ENCODE results near the gene VPS41. TPM values are rescaled to one million over a fixed set of nuclear protein-coding genes. Genes with fewer than 3 reads are reported as not detected.

Gene VPS41
- total RNA-seq, 2 donors from 2014 or later: 15.6 to 18.1 TPM

DNA sequence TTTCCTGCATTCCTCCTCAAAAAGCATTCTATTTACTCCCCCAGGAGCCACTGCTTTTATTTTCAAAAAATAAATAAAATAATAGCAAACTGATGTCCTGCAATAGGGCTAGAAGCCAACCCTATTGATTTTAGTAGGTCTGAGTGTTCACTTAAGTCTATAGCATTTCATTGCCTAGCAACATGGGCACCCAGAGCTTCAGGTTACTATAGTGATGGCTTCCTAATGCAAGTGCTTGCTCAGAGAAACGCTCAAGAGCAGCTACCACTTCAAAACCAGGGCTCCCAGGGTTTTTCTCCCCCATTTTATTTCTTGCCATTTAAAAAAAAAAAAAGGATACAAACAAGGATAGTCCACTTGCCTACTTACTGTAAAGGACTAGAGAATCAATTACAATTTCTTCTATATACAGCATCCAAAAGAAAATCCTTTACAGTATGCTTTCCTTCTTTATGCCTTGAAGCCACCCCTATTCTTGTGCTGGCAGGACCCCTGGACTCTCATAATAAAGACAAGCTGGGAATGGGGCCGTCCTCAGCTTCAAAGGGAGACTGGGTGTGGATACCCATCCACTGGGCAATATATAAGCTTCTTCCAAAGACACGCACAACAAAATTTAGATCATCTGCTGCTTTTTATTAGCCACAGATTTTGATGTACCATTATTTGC lies 133.3 kb downstream of the VPS41 start:
- DNase-seq (ENCODE audit: low spot score): no peak
- Histone ChIP-seq H3K36me3 (no peaks in the 10 kb centered on the region), H3K4me1 (no peaks in the 10 kb centered on the region), H3K27ac (no peak overlapping the region), H3K4me3 (no peak overlapping the region), H3K9me3 (no peaks in the 10 kb centered on the region), H3K27me3 (no peaks in the 10 kb centered on the region)
- TF ChIP-seq, protein P1, sequence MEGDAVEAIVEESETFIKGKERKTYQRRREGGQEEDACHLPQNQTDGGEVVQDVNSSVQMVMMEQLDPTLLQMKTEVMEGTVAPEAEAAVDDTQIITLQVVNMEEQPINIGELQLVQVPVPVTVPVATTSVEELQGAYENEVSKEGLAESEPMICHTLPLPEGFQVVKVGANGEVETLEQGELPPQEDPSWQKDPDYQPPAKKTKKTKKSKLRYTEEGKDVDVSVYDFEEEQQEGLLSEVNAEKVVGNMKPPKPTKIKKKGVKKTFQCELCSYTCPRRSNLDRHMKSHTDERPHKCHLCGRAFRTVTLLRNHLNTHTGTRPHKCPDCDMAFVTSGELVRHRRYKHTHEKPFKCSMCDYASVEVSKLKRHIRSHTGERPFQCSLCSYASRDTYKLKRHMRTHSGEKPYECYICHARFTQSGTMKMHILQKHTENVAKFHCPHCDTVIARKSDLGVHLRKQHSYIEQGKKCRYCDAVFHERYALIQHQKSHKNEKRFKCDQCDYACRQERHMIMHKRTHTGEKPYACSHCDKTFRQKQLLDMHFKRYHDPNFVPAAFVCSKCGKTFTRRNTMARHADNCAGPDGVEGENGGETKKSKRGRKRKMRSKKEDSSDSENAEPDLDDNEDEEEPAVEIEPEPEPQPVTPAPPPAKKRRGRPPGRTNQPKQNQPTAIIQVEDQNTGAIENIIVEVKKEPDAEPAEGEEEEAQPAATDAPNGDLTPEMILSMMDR (IDR thresholded peaks at IDR 0.05): no peak

DNA sequence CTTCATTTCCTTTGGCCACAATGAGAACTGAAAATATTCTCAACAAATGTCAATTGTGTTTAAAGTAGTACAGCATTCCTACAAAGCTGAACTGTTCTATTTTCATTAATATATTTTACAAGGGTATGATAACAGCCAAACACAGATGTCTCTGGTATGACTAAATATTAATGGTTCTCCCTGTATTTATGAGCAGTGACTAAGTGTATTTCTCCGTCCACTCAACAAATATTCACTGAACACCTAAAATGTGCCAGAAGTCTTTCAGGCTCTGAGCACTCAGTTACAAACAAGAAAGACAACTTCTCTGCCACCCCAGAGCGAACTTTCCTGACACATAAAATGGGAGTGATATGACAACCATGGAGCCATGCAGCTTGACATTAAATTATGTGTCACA lies 135.6 kb downstream of the VPS41 start:
- TF ChIP-seq, protein P1 (IDR thresholded peaks at IDR 0.05): no peak
- Histone ChIP-seq H3K36me3 (no peaks in the 10 kb centered on the region), H3K27me3 (no peaks in the 10 kb centered on the region), H3K9me3 (no peaks in the 10 kb centered on the region), H3K4me1 (no peaks in the 10 kb centered on the region), H3K27ac (no peak overlapping the region), H3K4me3 (no peak overlapping the region)
- DNase-seq (ENCODE audit: low spot score): no peak

DNA sequence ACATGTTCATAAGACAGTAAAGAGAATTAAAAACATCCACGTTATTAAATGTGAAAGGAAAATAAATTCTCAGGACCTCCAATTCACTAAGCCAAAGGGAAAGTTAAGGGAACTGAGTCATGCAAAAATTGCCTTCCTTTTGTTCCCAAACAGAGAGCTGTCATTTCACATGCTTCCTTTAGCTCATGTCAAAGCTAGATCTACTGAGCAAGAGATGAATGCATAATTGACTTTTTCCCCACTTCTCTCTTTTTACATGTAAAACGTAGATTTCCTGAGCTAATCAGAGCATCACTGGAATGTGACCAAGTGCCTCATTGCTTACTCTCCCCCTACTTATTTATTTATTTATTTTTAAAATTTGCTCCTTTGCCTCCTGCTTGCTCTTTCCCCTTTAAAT lies 148.8 kb downstream of the VPS41 start:
- Histone ChIP-seq H3K9me3 (no peaks in the 10 kb centered on the region), H3K27me3 (no peaks in the 10 kb centered on the region), H3K36me3 (peaks cover 21% of the 10 kb centered on the region), H3K4me1 (no peaks in the 10 kb centered on the region), H3K4me3 (no peak overlapping the region), H3K27ac (no peak overlapping the region)
- TF ChIP-seq, protein P1 (IDR thresholded peaks at IDR 0.05): no peak
- no peak for DNase-seq (ENCODE audit: low spot score)

DNA sequence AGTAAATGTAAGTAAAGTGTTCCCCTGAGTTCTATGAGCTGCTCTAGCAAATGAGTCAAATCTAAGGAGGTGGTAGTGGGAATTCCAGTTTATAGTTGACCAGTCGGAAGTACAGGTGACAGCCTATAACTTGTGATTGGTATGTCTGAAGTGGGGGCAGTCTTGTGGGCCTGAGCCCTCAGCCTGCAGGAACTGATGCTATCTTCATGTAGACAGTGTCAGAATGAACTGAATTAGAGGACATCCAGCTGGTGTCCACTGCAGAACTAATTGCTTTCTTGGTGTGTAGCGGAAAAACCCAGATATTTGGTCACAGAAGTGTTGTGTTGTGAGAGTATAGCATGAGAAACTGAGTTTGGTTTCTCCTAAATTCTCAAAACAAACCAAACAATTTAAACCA lies 150.0 kb downstream of the VPS41 start:
- Histone ChIP-seq H3K4me1 (no peaks in the 10 kb centered on the region), H3K27ac (no peak overlapping the region), H3K4me3 (no peak overlapping the region), H3K9me3 (no peaks in the 10 kb centered on the region), H3K27me3 (no peaks in the 10 kb centered on the region), H3K36me3 (peaks cover 20% of the 10 kb centered on the region)
- no peak for DNase-seq (ENCODE audit: low spot score)
- TF ChIP-seq, protein P1 (IDR thresholded peaks at IDR 0.05): no peak

DNA sequence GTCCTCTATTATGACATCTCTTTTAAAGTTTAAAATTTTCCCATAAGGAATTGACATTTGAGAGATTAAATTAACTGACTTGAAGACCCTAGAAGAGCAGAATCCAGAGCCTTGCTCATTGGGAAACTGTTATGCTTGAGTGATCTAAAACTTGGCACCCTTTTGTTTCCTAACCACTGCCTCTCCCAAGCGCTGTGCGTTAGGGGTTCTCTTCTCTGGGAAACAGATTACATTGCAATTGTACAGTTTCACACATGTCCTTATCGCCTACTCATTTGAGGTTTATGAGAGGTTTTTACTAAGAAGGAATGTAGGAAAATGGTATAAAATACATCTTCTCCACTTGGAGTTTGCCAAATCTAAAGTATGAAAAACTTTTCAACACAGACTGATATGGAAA lies 151.1 kb downstream of the VPS41 start:
- TF ChIP-seq, protein P1 (IDR thresholded peaks at IDR 0.05): no peak
- H3K9me3 ChIP-seq: no peaks in the 10 kb centered on the region
- H3K4me1 ChIP-seq: no peaks in the 10 kb centered on the region
- no peak overlapping the region for H3K27ac ChIP-seq
- peaks cover 9% of the 10 kb centered on the region for H3K36me3 ChIP-seq
- DNase-seq (ENCODE audit: low spot score): no peak
- no peak overlapping the region for H3K4me3 ChIP-seq
- no peaks in the 10 kb centered on the region for H3K27me3 ChIP-seq

DNA sequence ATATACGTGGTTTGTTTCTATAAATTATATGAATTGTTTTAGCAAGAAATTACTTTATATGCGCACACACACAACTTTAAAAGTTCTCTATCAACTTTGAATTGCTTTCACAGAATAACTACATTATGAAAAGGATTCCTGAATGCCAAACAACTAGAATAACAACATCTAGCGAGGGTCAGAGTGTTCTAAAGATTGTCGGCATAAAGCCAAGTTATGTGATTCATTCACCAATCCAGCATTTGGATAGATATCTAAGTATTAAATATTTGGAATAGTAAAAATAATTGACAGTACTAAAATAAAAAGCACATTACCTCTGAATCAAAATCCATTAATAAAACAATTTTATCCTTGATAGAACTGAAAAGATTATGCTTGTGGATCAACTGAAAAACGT lies 152.5 kb downstream of the VPS41 start:
- H3K9me3 ChIP-seq: no peaks in the 10 kb centered on the region
- H3K4me1 ChIP-seq: no peaks in the 10 kb centered on the region
- H3K27me3 ChIP-seq: no peaks in the 10 kb centered on the region
- TF ChIP-seq, protein P1 (IDR thresholded peaks at IDR 0.05): no peak
- H3K36me3 ChIP-seq: peaks cover 3% of the 10 kb centered on the region
- DNase-seq (ENCODE audit: low spot score): no peak
- H3K4me3 ChIP-seq: no peak overlapping the region
- no peak overlapping the region for H3K27ac ChIP-seq

All from right atrium auricular region (tissue), 2 donors.